Measurements from ENCODE around the gene TMEM190. TPM values are rescaled to one million over a fixed set of nuclear protein-coding genes. Genes with fewer than 3 reads are reported as not detected.
A peak's percentile ranks its signal among the peaks of the same experiment; 100 is the strongest.

Gene TMEM190
- total and polyA plus RNA-seq, 10 donors = 0.20 TPM; not detected in 9

DNA sequence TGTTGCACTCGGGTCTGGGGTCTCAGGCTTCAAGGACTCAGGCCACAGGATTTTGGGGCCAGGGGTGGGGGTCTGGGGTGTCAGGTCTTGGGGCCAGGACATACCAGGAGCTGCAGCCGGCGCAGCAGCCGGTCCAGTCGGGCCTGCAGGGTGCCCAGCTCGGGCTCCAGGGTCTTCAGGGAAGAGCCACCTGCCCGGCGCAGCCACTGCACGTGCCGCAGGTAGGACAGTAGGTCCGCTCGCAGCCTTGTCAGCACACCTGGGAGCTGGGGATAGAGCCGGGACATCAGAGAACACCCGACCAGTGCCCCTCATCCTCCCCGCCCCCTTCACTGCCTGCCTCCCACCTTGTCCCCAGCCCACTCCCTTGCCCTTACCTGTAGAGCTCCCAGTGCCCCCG is 8.5 kb upstream of the TMEM190 start:
- 87 to 96% (median 91%) methylated on average over 8 to 16 of the region's 16 CpGs for WGBS, 5 donors
- peaks cover 0 to 21% (median 15%) of the 10 kb centered on the region in 6 donors for H3K4me1 ChIP-seq
- no peak overlapping the region for H3K4me3 ChIP-seq
- DNase-seq = no peak
- TF ChIP-seq CTCF (IDR thresholded peaks at IDR 0.05 in 8 of 11, conservative IDR thresholded peaks at IDR 0.05 in 3 of 11) = no peak
- no peak for TF ChIP-seq POLR2A (IDR thresholded peaks at IDR 0.05)
- TF ChIP-seq POLR2AphosphoS5 (IDR thresholded peaks at IDR 0.05) = no peak
- H3K27me3 ChIP-seq (replicated peaks in 1 of 7) = peaks cover 5 to 76% (median 50%) of the 10 kb centered on the region in 7 donors
- intact Hi-C loops (cut with DNase I; ENCODE audit: low total_unique reads) = no loop called here
- no peak overlapping the region for H3K27ac ChIP-seq
- no peaks in the 10 kb centered on the region for H3K36me3 ChIP-seq
- no peaks in the 10 kb centered on the region for H3K9me3 ChIP-seq

DNA sequence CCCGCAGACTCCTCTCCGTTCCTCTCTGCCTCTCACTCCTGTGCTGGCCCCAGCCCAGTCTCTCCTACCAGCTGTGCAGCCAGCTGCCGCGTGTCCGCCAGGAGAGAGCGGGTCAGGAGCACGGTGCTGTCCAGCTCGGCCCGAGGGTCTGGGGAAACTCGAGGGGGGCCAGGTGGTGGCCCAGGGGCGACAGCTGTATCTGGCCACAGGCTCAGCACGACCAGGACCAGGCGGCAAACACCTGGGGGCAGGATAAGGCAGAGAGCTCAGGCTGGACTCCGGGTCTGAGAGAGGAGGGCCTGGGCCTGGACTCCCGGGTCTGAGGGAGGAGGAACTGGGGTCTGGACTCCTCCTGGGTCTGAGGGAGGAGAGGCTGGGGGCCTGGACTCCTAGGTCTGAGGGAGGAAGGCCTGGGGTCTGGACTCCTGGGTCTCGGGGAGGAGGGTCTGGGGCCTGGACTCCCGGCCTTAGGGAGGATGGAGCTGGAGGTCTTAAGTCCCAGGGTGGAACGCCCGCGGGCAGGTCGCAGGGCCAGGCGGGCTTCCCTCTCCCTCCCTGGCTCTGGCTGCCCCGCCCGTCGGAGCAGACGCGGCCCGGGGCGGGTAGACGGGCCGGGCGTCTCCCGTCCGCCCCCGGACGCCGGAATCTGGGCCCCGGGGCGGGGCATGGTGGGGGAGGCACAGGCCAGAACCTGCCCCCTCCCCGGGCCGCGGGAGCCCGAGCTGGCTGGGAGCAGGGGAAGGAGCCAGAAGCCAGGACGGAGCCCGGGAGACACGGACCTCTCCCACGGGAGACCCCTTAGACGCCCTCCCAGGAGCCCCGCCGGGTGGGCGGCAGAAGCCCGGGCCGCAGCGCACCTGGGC is 7.7 kb upstream of the TMEM190 start:
- TF ChIP-seq CTCF (IDR thresholded peaks at IDR 0.05 in 8 of 11, conservative IDR thresholded peaks at IDR 0.05 in 3 of 11) (no peak), POLR2AphosphoS5 (IDR thresholded peaks at IDR 0.05) (no peak), POLR2A (IDR thresholded peaks at IDR 0.05) (no peak)
- peak overlapping the region in 6 of 8 donors; percentile 9 to 61 (median 16) for H3K4me3 ChIP-seq
- H3K27me3 ChIP-seq (replicated peaks in 1 of 7) = peaks cover 5 to 84% (median 55%) of the 10 kb centered on the region in 7 donors
- intact Hi-C loops (cut with DNase I; ENCODE audit: low total_unique reads) = no loop called here
- H3K9me3 ChIP-seq = no peaks in the 10 kb centered on the region
- WGBS, 5 donors = 13 to 27% (median 20%) methylated on average over 18 to 54 of the region's 54 CpGs
- no peaks in the 10 kb centered on the region for H3K36me3 ChIP-seq
- DNase-seq = no peak
- H3K27ac ChIP-seq = no peak overlapping the region
- H3K4me1 ChIP-seq = peaks cover 0 to 23% (median 15%) of the 10 kb centered on the region in 6 donors

DNA sequence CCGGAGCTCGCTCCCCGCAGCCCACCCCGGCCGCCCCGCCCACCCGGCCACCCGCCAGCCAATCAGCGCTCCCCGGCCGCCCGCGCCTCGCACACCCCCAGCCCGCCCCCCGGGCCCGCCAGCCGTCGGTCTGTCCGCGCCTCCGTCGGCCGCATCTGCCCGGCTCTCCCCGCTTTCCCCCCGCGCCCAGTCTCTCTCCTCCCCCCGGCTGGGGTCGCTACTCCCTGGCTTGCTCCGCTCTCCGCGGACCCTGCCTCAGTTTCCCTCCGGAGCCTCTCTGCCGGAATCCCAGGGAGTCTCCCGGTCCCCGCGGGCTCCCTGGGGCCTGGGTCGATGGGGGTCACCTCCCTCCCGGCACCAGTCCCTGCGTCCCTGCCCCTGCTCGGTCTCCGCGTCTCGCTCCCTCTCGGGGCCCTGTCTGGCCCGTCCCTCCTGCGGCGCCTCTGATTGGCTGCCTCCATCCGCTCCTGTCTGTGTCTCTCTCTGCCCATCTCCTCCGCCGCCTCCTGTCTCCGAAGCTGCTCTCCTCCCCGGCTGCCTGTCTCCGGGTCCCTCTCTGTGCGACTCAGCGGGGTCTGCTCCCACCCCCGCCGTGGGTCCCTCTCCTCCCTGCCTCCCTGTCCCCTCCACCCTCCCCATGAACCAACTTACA is 6.8 kb upstream of the TMEM190 start:
- DNase-seq = no peak
- intact Hi-C loops (cut with DNase I; ENCODE audit: low total_unique reads) = no loop called here
- no peak for TF ChIP-seq POLR2A (IDR thresholded peaks at IDR 0.05)
- TF ChIP-seq CTCF (IDR thresholded peaks at IDR 0.05 in 8 of 11, conservative IDR thresholded peaks at IDR 0.05 in 3 of 11) = no peak
- TF ChIP-seq POLR2AphosphoS5 (IDR thresholded peaks at IDR 0.05) = no peak
- Histone ChIP-seq H3K27me3 (replicated peaks in 1 of 7) (peaks cover 5 to 91% (median 59%) of the 10 kb centered on the region in 7 donors), H3K4me1 (peaks cover 0 to 30% (median 17%) of the 10 kb centered on the region in 6 donors), H3K27ac (no peak overlapping the region), H3K4me3 (peak overlapping the region in 5 of 8 donors; percentile 10 to 61 (median 23)), H3K36me3 (no peaks in the 10 kb centered on the region), H3K9me3 (no peaks in the 10 kb centered on the region)
- 0 to 5% (median 1%) methylated on average over 23 to 58 of the region's 59 CpGs for WGBS, 5 donors
